Glutamatergic neuron (in vitro differentiated cells): ENCODE measurements around the gene DUSP16. TPM values are rescaled to one million over a fixed set of nuclear protein-coding genes. Genes with fewer than 3 reads are reported as not detected.
A peak's percentile ranks its signal among the peaks of the same experiment; 100 is the strongest.

ENCODE experiments used
- DNase-seq: peaks from one replicate; pipeline ENCODE4 v3.0.0; 2022
- H3K27ac Mint-ChIP-seq: one replicate; pipeline ENCODE4 v1.8.0; 2020; ENCODE audit warnings: mild to moderate bottlenecking, mixed read lengths, inconsistent platforms; ENCODE audit not compliant: unreplicated experiment
- H3K27me3 Mint-ChIP-seq: one replicate; pipeline ENCODE4 v1.8.0; 2020; ENCODE audit warnings: mild to moderate bottlenecking, moderate library complexity, mixed read lengths, inconsistent platforms; ENCODE audit not compliant: unreplicated experiment
- H3K36me3 Mint-ChIP-seq: one replicate; pipeline ENCODE4 v1.8.0; 2020; ENCODE audit warnings: mild to moderate bottlenecking, mixed read lengths, inconsistent platforms; ENCODE audit not compliant: unreplicated experiment
- H3K4me1 Mint-ChIP-seq: one replicate; pipeline ENCODE4 v1.8.0; 2020; ENCODE audit warnings: mild to moderate bottlenecking, low read depth, mixed read lengths, inconsistent platforms; ENCODE audit not compliant: unreplicated experiment
- H3K4me3 Mint-ChIP-seq: one replicate; pipeline ENCODE4 v1.8.0; 2020; ENCODE audit warnings: mild to moderate bottlenecking, mixed read lengths, inconsistent platforms; ENCODE audit not compliant: unreplicated experiment
- H3K9me3 Mint-ChIP-seq: one replicate; pipeline ENCODE4 v1.8.0; 2020; ENCODE audit warnings: mild to moderate bottlenecking, moderate library complexity, mixed read lengths, inconsistent platforms; ENCODE audit not compliant: unreplicated experiment
- CTCF ChIP-seq: fragments of 200-600 bp; sonication (generic); IDR thresholded peaks from one replicate; pipeline ENCODE4 v1.5.0; 2021; ENCODE audit not compliant: partially characterized antibody, unreplicated experiment
- total RNA-seq: library from RNA; stranded (reverse); fragmentation: NEBNext Ultra II Directional; extraction: Animal tissue kit (Norgen Biotek cat#: 25700); gene quantifications from one replicate; pipeline ENCODE4 v1.2.1, GENCODE V29; 2021; ENCODE audit not compliant: unreplicated experiment

DUSP16 gene
- total RNA-seq, 1 donor from 2014 or later: 39.0 TPM

GRCh38 chr12:12488296-12488695, 74.4 kb downstream of the DUSP16 start:
- Mint-ChIP-seq H3K36me3 (no peaks in the 10 kb centered on the region), H3K27ac (peak overlapping the region; percentile 5), H3K27me3 (peaks cover 2% of the 10 kb centered on the region), H3K9me3 (no peaks in the 10 kb centered on the region), H3K4me3 (no peak overlapping the region), H3K4me1 (peaks cover 7% of the 10 kb centered on the region)
- TF ChIP-seq CTCF: no peak
- no peak for DNase-seq

GRCh38 chr12:12487490-12487889, 75.2 kb downstream of the DUSP16 start:
- Mint-ChIP-seq H3K27me3 (peaks cover 2% of the 10 kb centered on the region), H3K27ac (no peak overlapping the region), H3K4me3 (no peak overlapping the region), H3K9me3 (no peaks in the 10 kb centered on the region), H3K36me3 (no peaks in the 10 kb centered on the region), H3K4me1 (peaks cover 7% of the 10 kb centered on the region)
- TF ChIP-seq CTCF: no peak
- DNase-seq: no peak

GRCh38 chr12:12486661-12487240, 75.9 kb downstream of the DUSP16 start:
- H3K4me3 Mint-ChIP-seq: no peak overlapping the region
- peaks cover 2% of the 10 kb centered on the region for H3K27me3 Mint-ChIP-seq
- TF ChIP-seq CTCF: no peak
- H3K9me3 Mint-ChIP-seq: no peaks in the 10 kb centered on the region
- no peak overlapping the region for H3K27ac Mint-ChIP-seq
- DNase-seq: no peak
- no peaks in the 10 kb centered on the region for H3K36me3 Mint-ChIP-seq
- peaks cover 7% of the 10 kb centered on the region for H3K4me1 Mint-ChIP-seq

GRCh38 chr12:12483438-12483837, 79.2 kb downstream of the DUSP16 start:
- no peaks in the 10 kb centered on the region for H3K36me3 Mint-ChIP-seq
- no peak overlapping the region for H3K27ac Mint-ChIP-seq
- peaks cover 2% of the 10 kb centered on the region for H3K27me3 Mint-ChIP-seq
- no peak for TF ChIP-seq CTCF
- peaks cover 6% of the 10 kb centered on the region for H3K4me1 Mint-ChIP-seq
- H3K4me3 Mint-ChIP-seq: no peak overlapping the region
- no peaks in the 10 kb centered on the region for H3K9me3 Mint-ChIP-seq
- no peak for DNase-seq

- Mint-ChIP-seq H3K4me1 (peaks cover 1% of the 10 kb centered on the region), H3K36me3 (no peaks in the 10 kb centered on the region), H3K27ac (no peak overlapping the region), H3K4me3 (no peak overlapping the region), H3K9me3 (no peaks in the 10 kb centered on the region), H3K27me3 (no peaks in the 10 kb centered on the region)
- no peak for DNase-seq
- TF ChIP-seq CTCF: no peak
Measured at GRCh38 chr12:12482959-12483358, 79.7 kb downstream of the DUSP16 start.
